Brain microvascular endothelial cell (primary cell): ENCODE results near the gene ALPL.

Experiments used
- DNase-seq: peaks from one replicate; pipeline ENCODE4 v3.0.0-alpha.2; 2020
- H3K27ac ChIP-seq: fragments of 250-450 bp; sonication (Bioruptor Pico); 2 replicates; pipeline ENCODE4 v1.5.1; 2020; ENCODE audit warnings: mild to moderate bottlenecking, moderate library complexity
- H3K27me3 ChIP-seq: fragments of 250-450 bp; sonication (Bioruptor Pico); replicated peaks from 2 replicates; pipeline ENCODE4 v1.5.1; 2020; ENCODE audit warnings: mild to moderate bottlenecking
- H3K36me3 ChIP-seq: fragments of 250-450 bp; sonication (Bioruptor Pico); replicated peaks from 2 replicates; pipeline ENCODE4 v1.5.1; 2020; ENCODE audit warnings: mild to moderate bottlenecking
- H3K4me3 ChIP-seq: 2 replicates; pipeline ENCODE4 v1.5.1; 2011; ENCODE audit warnings: low read depth, mild to moderate bottlenecking, control low read depth, low read length, moderate library complexity
- in situ Hi-C: cut with HindIII; loops from 2 replicates; pipeline ENCODE4 v1.10.0; 2017; ENCODE audit warnings: low sequenced_read_pairs, low pct_ligation_motif_present
- TF ChIP-seq, protein P1 (sequence below): IDR thresholded peaks from 2 replicates; pipeline ENCODE4 v1.5.1; 2011; ENCODE audit warnings: low read depth, mild to moderate bottlenecking, moderate library complexity, low read length, control low read depth, inconsistent platforms; ENCODE audit errors: missing control alignments

Gene ALPL

DNA sequence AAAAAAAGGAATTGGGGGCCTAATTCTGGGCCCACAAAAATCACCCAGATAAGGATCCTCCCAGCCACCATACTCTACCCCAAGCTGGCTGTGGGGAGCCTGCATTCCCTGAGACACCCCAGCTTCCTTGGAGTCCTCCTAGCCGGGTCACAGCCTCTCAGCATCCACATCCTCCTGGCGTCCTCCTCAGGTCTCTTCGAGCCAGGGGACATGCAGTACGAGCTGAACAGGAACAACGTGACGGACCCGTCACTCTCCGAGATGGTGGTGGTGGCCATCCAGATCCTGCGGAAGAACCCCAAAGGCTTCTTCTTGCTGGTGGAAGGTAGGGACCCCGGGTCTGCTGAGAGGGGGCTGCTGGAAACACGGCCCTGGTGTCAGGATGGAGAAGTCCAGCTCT is 64.3 kb downstream of the ALPL start:
- H3K4me3 ChIP-seq: no peak overlapping the region
- in situ Hi-C loops: no loop called here
- H3K36me3 ChIP-seq: no peaks in the 10 kb centered on the region
- no peaks in the 10 kb centered on the region for H3K27me3 ChIP-seq
- TF ChIP-seq, protein P1, sequence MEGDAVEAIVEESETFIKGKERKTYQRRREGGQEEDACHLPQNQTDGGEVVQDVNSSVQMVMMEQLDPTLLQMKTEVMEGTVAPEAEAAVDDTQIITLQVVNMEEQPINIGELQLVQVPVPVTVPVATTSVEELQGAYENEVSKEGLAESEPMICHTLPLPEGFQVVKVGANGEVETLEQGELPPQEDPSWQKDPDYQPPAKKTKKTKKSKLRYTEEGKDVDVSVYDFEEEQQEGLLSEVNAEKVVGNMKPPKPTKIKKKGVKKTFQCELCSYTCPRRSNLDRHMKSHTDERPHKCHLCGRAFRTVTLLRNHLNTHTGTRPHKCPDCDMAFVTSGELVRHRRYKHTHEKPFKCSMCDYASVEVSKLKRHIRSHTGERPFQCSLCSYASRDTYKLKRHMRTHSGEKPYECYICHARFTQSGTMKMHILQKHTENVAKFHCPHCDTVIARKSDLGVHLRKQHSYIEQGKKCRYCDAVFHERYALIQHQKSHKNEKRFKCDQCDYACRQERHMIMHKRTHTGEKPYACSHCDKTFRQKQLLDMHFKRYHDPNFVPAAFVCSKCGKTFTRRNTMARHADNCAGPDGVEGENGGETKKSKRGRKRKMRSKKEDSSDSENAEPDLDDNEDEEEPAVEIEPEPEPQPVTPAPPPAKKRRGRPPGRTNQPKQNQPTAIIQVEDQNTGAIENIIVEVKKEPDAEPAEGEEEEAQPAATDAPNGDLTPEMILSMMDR: no peak
- H3K27ac ChIP-seq: no peak overlapping the region
- no peak for DNase-seq

DNA sequence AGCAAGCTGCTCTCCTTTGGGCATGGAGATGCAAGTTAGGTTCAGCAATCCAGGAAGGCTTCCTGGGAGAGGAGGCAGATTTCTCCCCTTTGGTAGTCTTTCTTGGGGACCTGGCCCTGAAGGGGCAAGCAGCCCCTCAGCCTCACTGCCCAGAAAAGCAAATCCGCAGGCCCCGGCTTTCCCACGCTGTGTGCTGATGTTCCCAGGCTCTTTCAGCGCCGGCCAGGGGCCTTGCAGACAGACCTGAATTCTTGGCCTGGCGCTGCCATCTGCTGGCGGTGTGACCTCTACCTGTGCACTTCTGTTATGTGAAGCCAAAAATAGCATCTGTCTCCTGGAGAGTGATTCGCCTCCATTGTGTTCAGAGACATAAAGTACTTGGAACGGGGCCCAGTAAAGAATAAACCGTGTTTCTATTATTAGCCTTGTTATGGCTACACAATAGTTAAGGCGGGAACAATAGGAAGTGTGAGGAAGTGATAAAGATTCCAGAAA is 64.8 kb downstream of the ALPL start:
- H3K36me3 ChIP-seq: no peaks in the 10 kb centered on the region
- H3K4me3 ChIP-seq: no peak overlapping the region
- H3K27ac ChIP-seq: no peak overlapping the region
- H3K27me3 ChIP-seq: no peaks in the 10 kb centered on the region
- TF ChIP-seq, protein P1: peak; percentile 79
- peak; percentile 70 for DNase-seq
- in situ Hi-C loops: no loop called here

DNA sequence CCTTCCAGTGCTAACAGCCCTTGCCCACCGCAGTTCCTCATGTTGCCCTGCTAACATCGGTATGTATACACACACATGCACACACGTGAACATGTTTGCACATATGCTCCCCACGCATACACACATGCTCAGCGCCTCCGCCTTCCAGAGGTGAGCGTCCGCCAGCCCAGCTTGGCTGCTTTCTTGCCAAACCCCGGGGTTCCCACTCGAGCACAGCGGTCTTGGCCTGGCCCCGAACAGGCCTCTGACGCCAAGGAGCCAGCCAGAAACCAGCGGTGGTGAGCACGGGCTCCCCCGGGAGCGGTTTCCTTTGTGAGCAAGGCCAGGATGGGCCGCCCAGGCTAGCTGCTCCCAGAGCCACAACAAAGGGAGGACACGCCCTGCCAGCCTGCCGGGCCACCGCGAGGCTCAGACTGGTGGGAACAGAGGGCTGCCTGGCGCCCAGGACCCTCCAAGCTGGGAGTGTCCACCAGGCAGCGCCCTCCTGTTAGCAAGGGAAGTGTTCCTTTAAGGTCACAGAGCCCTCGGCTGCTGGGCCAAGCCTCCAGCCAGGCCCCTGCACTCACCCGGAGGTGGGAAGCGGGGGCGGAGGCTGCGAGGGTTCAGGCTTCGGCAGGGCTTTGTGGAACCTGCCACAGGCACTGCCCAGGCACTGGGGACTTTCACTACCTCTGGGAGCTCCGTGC is 65.4 kb downstream of the ALPL start:
- no peaks in the 10 kb centered on the region for H3K36me3 ChIP-seq
- DNase-seq: peak; percentile 51
- peak overlapping the region; percentile 10 for H3K27ac ChIP-seq
- TF ChIP-seq, protein P1: peak; percentile 23
- H3K27me3 ChIP-seq: no peaks in the 10 kb centered on the region
- H3K4me3 ChIP-seq: no peak overlapping the region
- in situ Hi-C loops: no loop called here

DNA sequence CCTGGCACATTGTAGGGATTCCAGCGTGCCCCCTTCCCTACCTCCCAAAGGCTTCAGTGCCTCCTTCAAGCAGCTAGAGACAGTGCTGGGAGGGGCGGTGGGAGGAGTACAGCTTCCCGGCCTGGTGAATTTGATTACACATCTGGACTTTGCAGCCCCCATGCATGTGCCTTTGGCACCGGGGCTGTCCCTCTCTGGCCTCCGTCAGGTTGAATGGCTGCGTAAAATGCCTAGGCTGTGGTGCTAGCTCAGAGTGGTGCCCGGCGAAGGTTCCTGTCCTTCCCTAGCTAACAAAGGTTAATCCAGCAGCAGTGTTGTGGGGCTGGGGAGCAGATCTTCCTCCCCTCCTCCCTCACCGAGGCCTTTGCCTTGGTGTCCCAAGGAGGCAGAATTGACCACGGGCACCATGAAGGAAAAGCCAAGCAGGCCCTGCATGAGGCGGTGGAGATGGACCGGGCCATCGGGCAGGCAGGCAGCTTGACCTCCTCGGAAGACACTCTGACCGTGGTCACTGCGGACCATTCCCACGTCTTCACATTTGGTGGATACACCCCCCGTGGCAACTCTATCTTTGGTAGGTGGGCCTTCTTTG is 66.2 kb downstream of the ALPL start:
- in situ Hi-C loops: no loop called here
- DNase-seq: no peak
- TF ChIP-seq, protein P1: no peak
- Histone ChIP-seq H3K36me3 (no peaks in the 10 kb centered on the region), H3K4me3 (no peak overlapping the region), H3K27ac (no peak overlapping the region), H3K27me3 (no peaks in the 10 kb centered on the region)

DNA sequence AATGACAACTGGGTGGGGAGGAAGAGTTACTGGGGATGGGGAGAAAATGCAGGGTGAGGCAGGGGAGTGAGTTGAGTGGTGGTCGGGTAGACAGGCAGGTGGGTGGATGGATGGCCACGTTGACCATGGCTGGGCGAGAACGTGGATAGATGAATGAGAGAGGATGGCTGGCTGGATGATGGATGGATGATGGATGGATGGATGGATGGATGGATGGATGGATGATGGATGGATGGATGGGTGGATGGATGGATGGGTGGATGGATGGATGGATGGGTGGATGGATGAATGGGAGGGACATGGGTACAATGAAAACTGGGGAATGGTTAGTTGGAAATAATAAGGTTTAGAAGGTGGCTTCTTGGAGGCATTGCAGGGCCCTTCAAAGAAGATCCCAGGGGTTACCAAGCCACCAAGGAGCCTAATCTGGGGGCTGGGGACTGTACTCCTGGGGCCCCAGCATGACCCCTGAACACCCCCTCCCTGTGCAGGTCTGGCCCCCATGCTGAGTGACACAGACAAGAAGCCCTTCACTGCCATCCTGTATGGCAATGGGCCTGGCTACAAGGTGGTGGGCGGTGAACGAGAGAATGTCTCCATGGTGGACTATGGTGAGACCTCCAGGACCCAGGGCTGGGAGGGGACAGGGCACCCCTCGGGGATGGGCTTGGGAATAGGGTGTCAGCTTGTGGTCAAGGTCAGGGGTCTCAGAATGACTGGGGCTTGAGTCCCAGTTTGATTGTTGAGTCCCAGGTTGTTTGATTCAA is 67.0 kb downstream of the ALPL start:
- Histone ChIP-seq H3K27me3 (no peaks in the 10 kb centered on the region), H3K4me3 (no peak overlapping the region), H3K27ac (no peak overlapping the region), H3K36me3 (no peaks in the 10 kb centered on the region)
- no peak for DNase-seq
- in situ Hi-C loops: no loop called here
- TF ChIP-seq, protein P1: no peak
